Stimulated activated CD4-positive, alpha-beta T cell treated with anti-CD3 and anti-CD28 coated beads, Interleukin-15, amount 100 ng/mL, for 24 hours (primary cell): ENCODE data around the gene PDGFD.
A peak's percentile ranks its signal among the peaks of the same experiment; 100 is the strongest.

Experiments used
- DNase-seq: peaks from one replicate; pipeline ENCODE4 v3.0.0-alpha.2; 2020

Gene PDGFD

GRCh38 chr11:103995896-103996295 lies 168.1 kb downstream of the PDGFD start:
- DNase-seq = no peak

GRCh38 chr11:103994518-103994917 lies 169.4 kb downstream of the PDGFD start:
- no peak for DNase-seq

GRCh38 chr11:103994094-103994493 lies 169.9 kb downstream of the PDGFD start:
- DNase-seq = no peak

- no peak for DNase-seq
Observed at GRCh38 chr11:103993507-103993906, 170.4 kb downstream of the PDGFD start.

GRCh38 chr11:103988595-103988969 lies 175.4 kb downstream of the PDGFD start:
- no peak for DNase-seq

- DNase-seq = no peak
Observed at GRCh38 chr11:103987629-103988594, 176.0 kb downstream of the PDGFD start.

- DNase-seq = peak; percentile 1
Observed at GRCh38 chr11:103985041-103985440, 178.9 kb downstream of the PDGFD start.

GRCh38 chr11:103980108-103980507 lies 183.8 kb downstream of the PDGFD start:
- DNase-seq = no peak

- DNase-seq = no peak
Observed at GRCh38 chr11:103978616-103979595, 185.0 kb downstream of the PDGFD start.

GRCh38 chr11:103972013-103972412 lies 191.9 kb downstream of the PDGFD start:
- DNase-seq = no peak

GRCh38 chr11:103970701-103971249 lies 193.2 kb downstream of the PDGFD start:
- no peak for DNase-seq

- DNase-seq = no peak
Observed at GRCh38 chr11:103968685-103969084, 195.3 kb downstream of the PDGFD start.

GRCh38 chr11:103967985-103968384 lies 196.0 kb downstream of the PDGFD start:
- DNase-seq = no peak

- no peak for DNase-seq
Observed at GRCh38 chr11:103964390-103964789, 199.6 kb downstream of the PDGFD start.

- DNase-seq = no peak
Observed at GRCh38 chr11:103963648-103964047, 200.3 kb downstream of the PDGFD start.

GRCh38 chr11:103961010-103961409 lies 202.9 kb downstream of the PDGFD start:
- DNase-seq = no peak

- DNase-seq = no peak
Observed at GRCh38 chr11:103960108-103960507, 203.8 kb downstream of the PDGFD start.

- DNase-seq = no peak
Observed at GRCh38 chr11:103959279-103959942, 204.5 kb downstream of the PDGFD start.

GRCh38 chr11:103958475-103959215 lies 205.3 kb downstream of the PDGFD start:
- no peak for DNase-seq

- no peak for DNase-seq
Observed at GRCh38 chr11:103953797-103954486, 210.0 kb downstream of the PDGFD start.

- DNase-seq = no peak
Observed at GRCh38 chr11:103949781-103950180, 214.2 kb downstream of the PDGFD start.
